ENCODE results near the gene GNS.

The GNS gene

DNA sequence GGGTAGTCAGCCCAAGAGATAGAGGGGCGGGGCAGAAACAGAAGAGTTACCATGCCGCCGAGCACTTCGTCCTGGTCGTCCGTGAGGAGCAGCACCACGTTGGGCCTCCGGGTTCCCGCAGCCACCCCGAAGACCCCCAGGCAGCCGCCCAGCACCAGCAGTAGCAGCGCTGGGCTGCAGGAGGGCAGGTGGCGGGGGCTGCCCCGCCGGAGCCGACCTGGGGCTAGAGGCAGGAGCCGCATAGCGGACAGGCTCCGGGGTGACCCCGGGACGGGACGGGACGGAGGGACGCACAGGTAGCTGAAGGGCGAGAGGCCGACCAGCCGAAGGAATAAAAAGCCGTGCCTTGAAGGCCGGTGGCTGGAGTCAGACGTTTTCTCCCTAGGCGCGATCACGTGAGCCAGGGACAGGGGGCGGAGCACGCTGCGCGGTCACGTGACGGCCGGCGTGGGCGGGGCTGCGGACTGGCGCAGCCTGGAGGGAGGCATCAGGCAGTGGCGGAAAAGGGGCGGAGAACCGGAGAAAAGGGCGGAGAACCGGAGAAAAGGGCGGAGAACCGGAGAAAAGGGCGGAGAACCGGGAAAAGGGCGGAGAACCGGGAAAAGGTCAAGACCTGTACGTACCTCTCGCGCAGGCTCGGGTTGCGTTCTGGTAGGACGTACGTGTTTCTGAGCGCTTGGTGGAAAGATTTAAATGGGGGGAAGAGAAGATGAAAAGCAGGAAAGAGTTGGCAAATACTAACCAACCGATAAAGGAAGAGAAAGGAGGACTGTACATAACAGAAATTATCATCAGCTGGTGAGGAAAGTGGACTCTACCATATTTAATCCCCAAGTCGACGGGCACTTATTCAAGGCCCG lies at the start of gene GNS:
Gene GNS, minus strand, starts transcription at position 372 of the 860 bp plus-strand sequence. Its CDS starts 130 bp downstream, at position 242.
- peak; percentile 97 for DNase-seq

DNA sequence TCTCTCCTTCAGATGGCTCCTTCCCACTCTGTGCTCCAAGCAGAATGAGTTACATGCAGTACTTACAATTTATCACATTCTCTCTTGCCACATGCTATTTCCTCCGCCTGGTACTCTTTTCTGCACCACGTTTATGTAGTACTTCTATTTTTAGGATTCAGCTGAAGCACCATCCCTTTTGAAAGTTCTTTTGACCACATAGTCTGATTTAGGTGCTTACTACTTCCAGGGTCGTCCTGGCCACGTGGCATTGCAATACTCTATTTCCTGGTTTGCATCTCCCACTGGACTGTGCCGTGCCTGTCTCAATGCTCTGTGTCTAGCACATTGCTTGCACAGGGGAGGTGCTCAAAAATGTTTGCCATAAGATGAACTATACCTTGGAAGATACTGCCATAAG lies 48.9 kb upstream of the GNS start:
- no peak for DNase-seq

- DNase-seq: no peak
Observed at GRCh38 chr12:64806593-64807460, 47.6 kb upstream of the GNS start.

GRCh38 chr12:64806173-64806572 lies 47.0 kb upstream of the GNS start:
- no peak for DNase-seq

DNA sequence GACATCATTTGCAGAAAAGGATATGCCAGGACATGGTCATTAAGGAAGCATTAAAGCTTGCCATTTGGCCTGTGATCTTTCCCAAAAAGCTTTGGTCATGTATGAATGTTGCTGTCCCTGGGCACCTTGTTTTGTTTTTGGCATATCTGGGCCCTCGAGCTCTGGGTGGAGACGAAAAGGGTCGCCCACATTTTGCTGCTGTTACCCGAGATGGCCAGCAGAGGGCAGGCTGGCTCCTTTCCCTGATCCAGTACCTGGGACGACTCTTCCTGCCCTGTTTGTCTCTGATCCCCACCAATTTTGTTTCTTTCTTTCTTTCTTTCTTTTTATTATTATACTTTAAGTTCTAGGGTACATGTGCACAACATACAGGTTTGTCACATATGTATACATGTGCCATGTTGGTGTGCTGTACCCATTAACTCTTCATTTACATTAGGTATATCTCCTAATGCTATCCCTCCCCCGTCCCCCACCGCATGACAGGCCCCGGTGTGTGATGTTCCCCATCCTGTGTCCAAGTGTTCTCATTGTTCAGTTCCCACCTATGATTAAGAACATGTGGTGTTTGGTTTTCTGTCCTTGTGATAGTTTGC lies 43.1 kb upstream of the GNS start:
- DNase-seq: peak; percentile 56

GRCh38 chr12:64801381-64801780 lies 42.2 kb upstream of the GNS start:
- DNase-seq: no peak

DNA sequence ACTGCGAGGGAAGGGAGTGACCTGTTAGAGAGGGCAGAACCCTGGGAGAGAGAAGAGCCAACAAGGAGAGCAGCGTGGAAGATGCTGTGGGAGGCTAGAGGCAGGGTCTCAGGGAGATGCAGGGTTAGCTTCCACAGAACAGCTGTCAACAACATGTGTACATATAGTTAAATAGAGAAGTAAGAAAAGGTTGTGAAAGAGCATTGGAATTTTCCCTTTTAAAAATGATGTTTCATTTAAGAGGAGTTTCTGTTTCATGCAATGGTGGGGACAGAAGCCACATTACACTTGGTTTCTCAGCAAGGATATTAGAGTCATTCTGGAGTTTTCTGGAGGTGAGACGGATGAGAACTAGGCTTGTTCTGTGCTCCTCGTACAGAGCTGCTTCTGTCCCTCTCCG lies 41.4 kb upstream of the GNS start:
- DNase-seq: no peak

- DNase-seq: no peak
Observed at GRCh38 chr12:64798165-64798564, 39.0 kb upstream of the GNS start.

DNA sequence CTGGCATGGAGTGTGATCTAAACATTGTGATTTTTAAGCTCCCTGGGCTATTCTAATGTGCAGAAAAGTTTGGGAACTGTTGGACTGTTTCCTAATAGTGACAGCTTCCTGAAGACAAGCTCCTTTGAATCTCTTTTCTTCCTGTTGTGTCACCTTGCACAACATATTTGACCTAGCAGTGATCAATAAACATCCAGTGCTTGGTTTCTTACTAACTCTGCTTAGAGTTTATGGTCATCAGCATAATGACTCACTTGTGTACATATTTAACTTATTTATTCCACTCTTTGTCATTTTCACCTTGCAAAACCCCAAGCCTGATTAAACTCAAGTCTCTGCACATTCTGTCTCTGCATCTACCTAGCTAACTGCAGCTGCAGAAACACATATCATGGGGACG lies 38.0 kb upstream of the GNS start:
- no peak for DNase-seq

- DNase-seq: peak; percentile 40
Observed at GRCh38 chr12:64796205-64796845, 37.1 kb upstream of the GNS start.

DNA sequence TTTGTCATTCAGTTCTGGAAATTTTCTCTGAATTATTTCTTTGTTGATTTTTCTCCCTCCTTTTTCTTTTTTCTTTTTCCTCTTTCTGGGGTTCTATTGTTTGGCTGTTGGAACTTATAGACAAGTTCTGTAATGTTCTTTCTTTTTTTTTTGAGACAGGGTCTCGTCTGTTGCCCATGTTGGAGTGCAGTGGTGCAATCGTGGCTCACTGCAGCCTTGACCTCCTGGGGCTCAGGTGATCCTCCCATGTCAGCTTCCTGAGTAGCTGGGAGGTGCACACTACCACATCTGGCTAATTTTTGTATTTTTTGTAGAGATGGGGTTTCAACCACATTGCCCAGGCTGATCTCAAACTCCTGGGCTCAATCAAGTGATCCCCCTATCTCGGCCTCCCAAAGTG lies 35.1 kb upstream of the GNS start:
- no peak for DNase-seq

GRCh38 chr12:64793610-64794009 lies 34.4 kb upstream of the GNS start:
- no peak for DNase-seq

DNA sequence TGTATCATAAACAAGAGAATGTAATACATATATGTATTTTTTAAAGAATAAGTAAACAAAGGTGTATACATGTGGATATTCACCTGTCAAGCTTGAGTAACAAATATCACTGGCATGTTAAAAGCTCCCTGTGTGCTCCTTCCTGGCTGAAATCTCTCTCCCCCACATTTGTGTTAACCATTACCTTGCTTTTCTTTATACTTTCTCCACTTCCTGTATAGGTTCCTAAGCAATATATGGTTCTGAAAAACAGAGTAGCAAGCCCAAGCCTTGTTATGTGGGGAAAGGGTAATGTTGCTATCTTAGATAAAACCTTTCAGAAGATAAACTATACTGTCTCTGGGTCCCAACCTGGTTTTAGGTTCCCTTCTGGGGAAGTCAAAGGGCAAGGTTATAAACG lies 32.9 kb upstream of the GNS start:
- DNase-seq: no peak

- no peak for DNase-seq
Observed at GRCh38 chr12:64791036-64791435, 31.8 kb upstream of the GNS start.

DNA sequence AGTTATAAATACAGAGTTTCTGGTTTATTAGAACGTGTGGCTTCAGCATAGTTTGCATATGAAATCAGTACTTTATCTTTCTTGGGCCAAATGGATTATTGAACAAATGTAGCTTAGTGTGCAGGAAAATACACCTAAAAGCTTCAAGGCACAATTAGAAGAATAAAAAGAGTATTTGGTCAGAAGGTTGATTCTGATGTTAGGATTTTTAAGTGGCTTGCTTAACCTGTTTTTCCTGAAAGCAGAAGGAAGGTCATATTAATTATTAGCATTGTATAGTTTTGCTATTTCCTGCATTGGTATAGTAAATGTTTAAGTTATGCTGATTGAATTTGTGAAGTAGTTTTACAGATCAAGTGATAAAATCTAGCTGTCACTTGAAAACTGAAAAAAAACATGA lies 31.0 kb upstream of the GNS start:
- DNase-seq: no peak

GRCh38 chr12:64785838-64786237 lies 26.6 kb upstream of the GNS start:
- DNase-seq: no peak

- DNase-seq: no peak
Observed at GRCh38 chr12:64782191-64782876, 23.1 kb upstream of the GNS start.

GRCh38 chr12:64781280-64782190 lies 22.3 kb upstream of the GNS start:
- DNase-seq: no peak

DNA sequence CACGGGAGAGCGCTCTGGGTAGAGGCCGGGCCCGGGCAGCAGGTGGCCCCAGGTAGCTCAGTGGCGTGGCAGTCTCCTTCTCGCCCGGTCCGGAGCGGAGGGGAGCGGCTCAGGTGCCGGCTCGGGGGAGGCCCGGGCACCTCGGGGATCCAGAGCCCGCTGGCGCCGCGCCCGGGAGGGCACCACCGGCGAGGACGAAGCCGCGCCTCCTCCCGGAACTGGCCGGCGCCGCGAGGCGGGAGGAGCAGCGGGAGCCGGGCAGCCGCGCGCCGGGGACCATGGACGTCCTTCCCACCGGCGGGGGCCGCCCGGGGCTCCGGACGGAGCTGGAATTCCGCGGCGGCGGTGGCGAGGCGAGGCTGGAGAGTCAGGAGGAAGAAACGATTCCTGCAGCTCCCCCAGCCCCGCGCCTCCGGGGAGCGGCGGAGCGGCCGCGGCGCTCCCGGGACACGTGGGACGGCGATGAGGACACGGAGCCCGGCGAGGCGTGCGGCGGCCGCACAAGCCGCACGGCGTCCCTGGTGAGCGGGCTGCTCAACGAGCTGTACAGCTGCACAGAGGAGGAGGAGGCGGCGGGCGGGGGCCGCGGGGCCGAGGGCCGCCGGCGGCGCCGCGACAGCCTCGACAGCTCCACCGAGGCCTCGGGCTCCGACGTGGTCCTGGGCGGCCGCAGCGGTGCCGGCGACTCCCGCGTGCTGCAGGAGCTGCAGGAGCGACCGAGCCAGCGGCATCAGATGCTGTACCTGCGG lies 21.5 kb upstream of the GNS start:
- DNase-seq: peak; percentile 21

- no peak for DNase-seq
Observed at GRCh38 chr12:64780132-64780530, 20.9 kb upstream of the GNS start.
